HG02970 (cell line): ENCODE data around the gene EHD3.

Source experiments
- ATAC-seq: cut with Tn5 transposase; IDR thresholded peaks from one replicate; pipeline ENCODE4 v1.9.1; 2021; ENCODE audit warnings: mild to moderate bottlenecking, moderate library complexity, moderate number of reproducible peaks; ENCODE audit not compliant: unreplicated experiment, low FRiP score

Gene EHD3

DNA sequence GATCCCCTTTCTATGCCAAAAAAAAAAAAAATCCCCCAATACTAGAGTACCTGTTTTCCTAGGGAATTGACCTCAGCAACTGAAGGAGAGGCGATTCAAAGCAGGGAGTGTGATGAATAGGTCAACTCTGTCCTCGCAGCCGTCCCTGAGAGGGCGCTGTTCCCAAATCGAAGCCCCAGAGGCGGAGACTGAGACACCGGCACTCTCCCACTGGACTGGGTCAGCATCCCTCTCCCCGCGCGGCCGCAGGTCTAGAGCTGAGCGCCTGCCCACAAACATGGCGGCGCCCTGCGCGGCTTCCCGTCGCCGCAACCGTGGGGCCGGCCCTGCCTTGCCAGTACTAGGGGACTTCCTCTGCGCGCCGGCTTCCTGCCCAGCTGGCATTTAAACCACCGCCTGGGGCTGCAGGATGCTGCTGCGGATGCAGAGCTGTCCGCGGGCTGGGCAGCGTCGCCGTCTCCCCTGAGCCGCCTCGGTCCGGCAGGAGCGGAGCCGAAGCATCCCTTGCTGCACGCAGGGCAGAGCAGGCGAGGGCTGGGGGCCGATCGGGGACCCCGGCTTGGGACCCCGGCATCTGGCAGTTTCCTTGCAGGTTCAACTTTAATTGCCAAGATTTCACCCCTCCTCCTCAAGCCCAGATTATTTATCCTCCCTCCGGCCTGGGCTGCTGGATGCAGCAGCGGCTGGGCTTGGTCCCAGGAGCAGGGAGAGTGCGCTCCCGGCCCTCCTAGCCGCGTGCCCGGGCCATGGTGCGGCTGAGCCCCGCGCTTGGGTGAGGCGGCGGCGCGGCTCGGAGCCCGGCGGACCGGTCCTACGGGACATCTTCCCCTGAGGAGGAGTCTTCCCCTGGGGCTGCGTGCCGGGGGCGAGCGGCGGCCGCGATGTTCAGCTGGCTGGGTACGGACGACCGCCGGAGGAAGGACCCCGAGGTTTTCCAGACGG, at the start of gene EHD3:
Gene EHD3 (plus strand): TSS at position 412 of the 942 bp plus-strand sequence. CDS start 470 bp downstream, at position 882.
- peak; percentile 77 for ATAC-seq

DNA sequence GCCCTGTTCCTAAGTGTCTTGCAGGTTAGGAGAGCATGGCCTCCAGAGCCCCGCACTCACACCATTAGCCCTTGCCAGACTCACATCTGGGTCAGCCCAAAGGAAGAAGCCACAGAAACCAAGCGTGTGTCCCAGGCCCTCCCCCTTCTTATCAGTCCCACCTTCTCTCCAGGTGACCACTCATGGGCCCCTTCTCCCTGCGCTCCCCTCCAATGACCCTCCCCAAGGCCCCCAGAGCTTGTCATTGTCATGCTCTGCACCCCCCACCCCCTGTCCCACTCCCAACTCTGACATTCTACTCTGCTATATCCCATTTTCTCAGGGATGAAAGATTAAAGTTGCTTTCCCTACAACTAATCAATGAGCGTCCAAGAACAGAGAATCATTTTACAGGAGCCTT, 46.8 kb upstream of the EHD3 start:
- ATAC-seq, result no peak

DNA sequence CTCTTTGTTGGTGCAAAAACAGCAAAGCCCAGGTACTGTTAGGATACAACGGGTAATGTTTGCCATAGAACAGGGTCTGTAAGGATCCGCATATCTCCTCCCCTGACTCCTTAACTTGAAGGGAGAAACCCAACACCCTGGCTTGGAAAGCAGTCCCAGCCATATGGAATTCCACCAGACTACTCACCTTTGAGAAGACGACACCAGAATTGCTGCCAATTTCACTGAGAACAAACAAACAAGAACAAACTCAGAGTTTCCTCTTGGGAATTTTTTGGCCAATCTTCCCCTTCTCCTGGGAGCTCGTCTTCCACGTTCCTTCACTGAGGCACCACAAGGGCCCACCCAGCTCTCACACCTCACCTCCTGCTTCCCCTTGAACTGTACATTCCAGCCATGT, 45.8 kb upstream of the EHD3 start:
- ATAC-seq, result no peak

- ATAC-seq, result no peak
These were observed 44.8 kb upstream of the EHD3 start for GRCh38 chr2:31189141-31189540.

DNA sequence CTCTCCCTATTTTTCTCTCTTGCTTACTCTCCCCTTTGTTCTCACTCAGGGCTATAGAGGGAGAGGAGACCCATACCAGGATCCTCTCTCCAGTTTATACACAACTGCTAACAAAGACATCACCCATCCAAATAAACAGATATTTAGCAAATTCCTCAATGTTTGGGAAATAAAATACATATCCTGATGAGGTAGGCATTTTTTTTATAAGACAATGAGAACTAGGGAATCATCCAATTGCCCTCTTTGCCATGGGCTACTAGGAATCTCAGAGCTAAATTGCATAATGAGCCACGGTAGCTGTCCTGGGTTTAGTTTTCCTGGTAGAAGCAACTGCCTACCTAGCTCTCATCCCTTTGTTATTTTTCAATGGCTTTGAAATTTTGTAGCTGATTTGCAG, 43.8 kb upstream of the EHD3 start:
- no peak for ATAC-seq

- no peak for ATAC-seq
These were observed 42.0 kb upstream of the EHD3 start for GRCh38 chr2:31191931-31192330.

GRCh38 chr2:31192396-31192795, 41.6 kb upstream of the EHD3 start:
- ATAC-seq, result no peak

GRCh38 chr2:31192851-31193392, 41.0 kb upstream of the EHD3 start:
- no peak for ATAC-seq

DNA sequence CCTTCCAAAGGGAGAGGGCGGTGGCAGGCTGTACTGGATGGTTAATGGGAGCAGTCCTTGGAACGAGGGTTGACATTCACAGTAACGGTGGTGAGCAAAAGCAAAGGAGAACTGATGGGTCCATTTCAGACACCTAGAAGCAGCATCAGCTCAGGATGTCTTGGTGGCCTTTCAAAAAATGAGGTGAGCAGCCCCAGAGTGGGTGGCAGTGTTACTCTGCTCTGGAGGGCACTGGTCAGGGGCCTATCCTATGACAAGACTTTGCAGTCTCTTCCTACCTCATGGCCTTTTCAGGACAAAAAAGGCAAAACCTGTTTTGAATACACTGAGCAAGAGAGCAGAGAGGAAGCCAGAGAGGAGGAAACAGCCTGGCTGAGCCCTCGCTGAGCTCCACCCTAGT, 40.1 kb upstream of the EHD3 start:
- no peak for ATAC-seq

DNA sequence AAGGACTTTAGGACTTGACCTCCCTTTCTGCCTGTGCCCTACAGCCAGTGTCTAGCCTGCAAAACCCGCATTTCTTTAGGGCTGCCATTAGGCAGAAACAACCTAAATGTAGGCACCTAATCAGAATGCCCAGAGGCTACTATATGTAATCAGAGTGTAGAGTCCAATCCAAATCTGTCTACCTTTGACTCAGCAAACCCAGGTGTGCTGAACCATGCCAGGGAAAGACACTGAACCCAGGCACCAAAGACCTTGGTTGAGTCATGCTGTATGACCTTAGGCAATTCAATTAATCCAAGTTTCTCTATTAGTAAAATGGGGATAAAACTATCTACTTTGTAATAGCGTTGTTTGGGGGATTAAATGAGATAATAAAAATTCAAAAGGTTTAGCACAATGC, 37.3 kb upstream of the EHD3 start:
- no peak for ATAC-seq

DNA sequence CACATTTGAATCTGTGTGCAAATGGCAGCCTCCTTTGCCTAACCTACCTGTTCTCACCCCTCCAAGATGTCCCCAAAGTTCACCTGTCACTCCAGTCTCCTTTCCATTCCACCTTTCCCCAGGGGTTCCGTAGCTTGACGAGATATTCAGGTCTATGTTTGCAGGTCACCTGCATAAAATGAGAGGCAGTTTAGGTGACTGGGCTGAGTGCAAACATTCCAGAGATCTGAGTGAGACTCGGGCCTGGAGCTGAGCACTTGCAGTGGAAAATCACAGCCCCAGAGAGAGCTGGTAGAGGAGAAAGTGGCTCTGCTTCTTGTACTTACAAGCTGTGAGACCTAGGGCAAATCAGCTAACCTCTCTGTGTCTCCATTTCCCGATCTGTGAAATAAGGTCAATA, 36.8 kb upstream of the EHD3 start:
- ATAC-seq, result no peak

DNA sequence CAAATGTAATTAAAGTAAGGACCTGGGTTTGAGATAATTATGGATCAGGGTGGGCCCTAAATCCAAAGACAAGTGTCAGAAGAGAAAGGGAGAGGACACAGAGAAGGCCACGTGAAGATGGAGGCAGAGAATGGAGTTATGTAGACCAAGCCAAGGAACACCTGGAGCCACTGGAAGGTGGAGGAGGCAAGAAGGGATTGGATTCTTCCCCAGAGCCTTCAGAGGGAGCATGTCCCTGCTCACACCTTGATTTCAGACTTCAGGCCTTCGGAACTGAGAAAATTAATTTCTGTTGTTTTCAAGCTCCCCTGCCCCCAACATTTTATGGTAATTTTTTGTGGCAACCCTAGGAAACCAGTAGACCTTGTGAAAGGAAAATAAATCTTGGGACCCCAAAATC, 36.3 kb upstream of the EHD3 start:
- ATAC-seq, result no peak

DNA sequence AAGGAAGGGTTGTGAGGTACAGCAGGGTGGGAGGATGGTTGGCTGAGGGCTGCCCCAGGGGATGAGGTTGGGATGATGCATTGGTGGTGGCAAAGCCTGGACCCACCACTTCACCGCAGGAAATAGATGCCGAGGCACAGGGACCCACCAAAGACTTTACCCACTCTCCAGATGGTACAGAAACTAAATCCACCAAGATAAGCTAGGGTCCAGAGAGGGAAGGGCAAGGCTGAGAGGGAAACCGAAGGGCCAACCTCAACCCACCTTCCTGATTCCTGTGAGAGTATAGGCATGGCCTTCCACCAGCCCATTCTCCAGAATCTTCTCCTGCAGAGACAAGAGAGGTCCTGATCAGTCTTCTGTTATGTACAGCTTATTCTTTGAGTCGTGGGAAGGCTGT, 34.7 kb upstream of the EHD3 start:
- no peak for ATAC-seq

GRCh38 chr2:31200972-31201371, 33.0 kb upstream of the EHD3 start:
- no peak for ATAC-seq

DNA sequence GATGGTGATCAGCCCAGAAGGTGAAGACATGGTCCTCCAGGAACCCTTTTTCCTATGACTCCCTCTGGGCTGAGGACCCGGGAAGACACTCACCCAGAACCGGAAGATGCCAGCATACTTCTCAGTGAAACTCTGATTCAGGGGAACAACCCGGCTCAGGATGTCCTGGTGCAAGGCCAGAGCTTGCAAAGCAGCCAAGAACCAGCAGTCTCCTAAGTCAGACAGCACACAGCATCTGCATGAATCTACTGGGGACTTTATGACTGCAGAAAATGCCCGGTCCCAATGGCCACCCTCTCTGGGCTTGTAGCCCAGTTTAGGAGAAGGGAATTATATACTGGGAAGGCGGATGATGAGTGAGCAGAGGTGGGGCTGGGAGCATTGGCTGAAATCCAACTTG, 31.9 kb upstream of the EHD3 start:
- no peak for ATAC-seq

- no peak for ATAC-seq
These were observed 31.1 kb upstream of the EHD3 start for GRCh38 chr2:31202833-31203232.

GRCh38 chr2:31203916-31204315, 30.0 kb upstream of the EHD3 start:
- ATAC-seq, result no peak

GRCh38 chr2:31204783-31205182, 29.2 kb upstream of the EHD3 start:
- no peak for ATAC-seq

DNA sequence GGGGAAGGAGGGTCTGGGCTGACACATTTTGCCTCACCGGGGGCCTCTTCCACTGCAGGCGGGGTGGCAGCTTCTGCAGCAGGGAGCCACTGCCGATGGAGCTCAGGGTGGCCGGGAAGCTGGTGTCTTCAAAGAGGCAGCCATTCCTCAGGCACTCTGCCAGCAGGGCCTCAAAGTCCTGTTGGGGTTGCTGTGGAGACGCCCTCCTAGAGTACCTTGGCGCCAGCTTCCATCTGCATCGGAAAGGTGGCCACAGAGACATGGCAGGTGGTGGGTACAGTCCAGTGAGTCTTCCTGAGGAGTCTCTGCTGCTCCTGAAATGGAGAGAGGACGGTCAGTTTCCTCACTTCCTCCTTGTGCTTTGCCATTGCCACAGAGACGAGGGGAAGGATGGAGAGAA, 28.8 kb upstream of the EHD3 start:
- no peak for ATAC-seq

- no peak for ATAC-seq
These were observed 28.3 kb upstream of the EHD3 start for GRCh38 chr2:31205613-31206012.

- no peak for ATAC-seq
These were observed 26.2 kb upstream of the EHD3 start for GRCh38 chr2:31207790-31208189.

GRCh38 chr2:31208240-31208639, 25.7 kb upstream of the EHD3 start:
- no peak for ATAC-seq
